Measurements from ENCODE around the gene VCL. TPM values are rescaled to one million over a fixed set of nuclear protein-coding genes. Genes with fewer than 3 reads are reported as not detected.
"Not testable (repeated sequence)": the region's sequence is repeated elsewhere in the genome, so short reads cannot be mapped to it uniquely, and the experiment has no call there.

The VCL gene
- total RNA-seq, 2 experiments from 2014 or later = 18.5 to 19.7 TPM

DNA sequence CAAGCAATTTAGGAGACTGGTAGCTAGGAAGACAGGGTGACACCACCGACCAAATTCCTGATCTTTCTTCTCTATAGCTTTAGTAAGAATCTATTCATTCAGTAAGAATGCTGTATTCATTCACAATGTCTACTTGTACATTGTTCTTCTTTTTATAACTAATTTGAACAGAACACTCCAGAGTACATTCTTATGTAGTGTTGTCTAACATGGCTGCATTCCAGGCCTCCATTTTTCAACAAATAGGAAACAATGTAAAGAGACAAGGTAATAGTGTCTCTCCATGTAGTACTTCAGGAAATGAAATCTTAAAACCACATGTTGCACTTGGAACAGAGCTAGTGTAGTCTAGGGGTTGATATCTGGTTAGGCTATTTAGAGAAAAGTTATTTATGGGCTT lies 1.8 kb downstream of the VCL start:
- intact Hi-C loops (cut with DNase I, micrococcal nuclease) = loop anchor here (2.0 to 10.0 kb wide), 4 partner anchors 42 to 585 kb away; no protein-coding TSS in a partner anchor
- no peaks in the 10 kb centered on the region for H3K9me3 ChIP-seq (ENCODE audit: control insufficient read depth in 1 of 2, insufficient read depth in 1 of 2, low read length in 2 of 2)
- no peak overlapping the region for H3K27ac ChIP-seq (ENCODE audit: low read depth in 1 of 2, low read length in 2 of 2)
- no peaks in the 10 kb centered on the region for H3K36me3 ChIP-seq (ENCODE audit: insufficient read depth, low read length)
- peak overlapping the region; percentile 83 for H3K27ac Mint-ChIP-seq
- ChIA-PET POLR2A (interaction anchor here (0.9 to 2.4 kb wide), 6 partner anchors 8 to 113 kb away, joined by 3 to 9 read pairs (median 4); no protein-coding TSS in a partner anchor), CTCF (interaction anchor here (0.6 to 1.4 kb wide), 4 partner anchors 9 to 929 kb away, joined by 3 to 5 read pairs (median 3); no protein-coding TSS in a partner anchor)
- DNase-seq = no peak
- H3K27me3 Mint-ChIP-seq = no peaks in the 10 kb centered on the region
- H3K9me3 Mint-ChIP-seq = no peaks in the 10 kb centered on the region
- H3K4me1 ChIP-seq (ENCODE audit: insufficient read depth, low read length) = peaks cover 44% of the 10 kb centered on the region
- TF ChIP-seq, protein P1, sequence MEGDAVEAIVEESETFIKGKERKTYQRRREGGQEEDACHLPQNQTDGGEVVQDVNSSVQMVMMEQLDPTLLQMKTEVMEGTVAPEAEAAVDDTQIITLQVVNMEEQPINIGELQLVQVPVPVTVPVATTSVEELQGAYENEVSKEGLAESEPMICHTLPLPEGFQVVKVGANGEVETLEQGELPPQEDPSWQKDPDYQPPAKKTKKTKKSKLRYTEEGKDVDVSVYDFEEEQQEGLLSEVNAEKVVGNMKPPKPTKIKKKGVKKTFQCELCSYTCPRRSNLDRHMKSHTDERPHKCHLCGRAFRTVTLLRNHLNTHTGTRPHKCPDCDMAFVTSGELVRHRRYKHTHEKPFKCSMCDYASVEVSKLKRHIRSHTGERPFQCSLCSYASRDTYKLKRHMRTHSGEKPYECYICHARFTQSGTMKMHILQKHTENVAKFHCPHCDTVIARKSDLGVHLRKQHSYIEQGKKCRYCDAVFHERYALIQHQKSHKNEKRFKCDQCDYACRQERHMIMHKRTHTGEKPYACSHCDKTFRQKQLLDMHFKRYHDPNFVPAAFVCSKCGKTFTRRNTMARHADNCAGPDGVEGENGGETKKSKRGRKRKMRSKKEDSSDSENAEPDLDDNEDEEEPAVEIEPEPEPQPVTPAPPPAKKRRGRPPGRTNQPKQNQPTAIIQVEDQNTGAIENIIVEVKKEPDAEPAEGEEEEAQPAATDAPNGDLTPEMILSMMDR (IDR thresholded peaks at IDR 0.05) = no peak
- peaks cover 68% of the 10 kb centered on the region for H3K4me1 Mint-ChIP-seq (ENCODE audit: low read depth)
- no peaks in the 10 kb centered on the region for H3K27me3 ChIP-seq (ENCODE audit: control insufficient read depth in 1 of 2, insufficient read depth in 2 of 2, low read length in 2 of 2)
- H3K4me3 Mint-ChIP-seq = peak overlapping the region; percentile 92
- H3K4me3 ChIP-seq (ENCODE audit: low read length) = peak overlapping the region; percentile 95
- H3K36me3 Mint-ChIP-seq (ENCODE audit: low read depth) = peaks cover 17% of the 10 kb centered on the region
- ATAC-seq (ENCODE audit: poor library complexity) = no peak

DNA sequence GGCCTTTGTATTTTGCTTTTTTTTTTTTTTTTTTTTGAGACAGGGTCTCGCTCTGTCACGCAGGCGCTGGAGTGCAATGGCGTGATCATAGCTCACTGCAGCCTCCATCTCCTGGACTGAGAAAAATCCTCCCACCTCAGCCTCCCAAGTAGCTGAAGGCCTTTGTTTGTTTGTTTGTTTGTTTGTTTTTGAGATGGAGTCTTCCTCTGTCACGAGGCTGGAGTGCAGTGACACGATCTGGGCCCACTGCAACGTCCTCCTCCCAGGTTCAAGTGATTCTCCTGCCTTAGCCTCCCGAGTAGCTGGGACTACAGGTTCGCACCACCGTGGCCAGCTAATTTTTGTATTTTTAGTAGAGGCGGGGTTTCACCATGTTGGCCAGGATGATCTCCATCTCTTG lies 2.3 kb downstream of the VCL start:
- H3K36me3 ChIP-seq (ENCODE audit: insufficient read depth, low read length); H3K27me3 Mint-ChIP-seq; H3K9me3 Mint-ChIP-seq; DNase-seq; ATAC-seq (ENCODE audit: poor library complexity); intact Hi-C loops (cut with DNase I, micrococcal nuclease); H3K9me3 ChIP-seq (ENCODE audit: control insufficient read depth in 1 of 2, insufficient read depth in 1 of 2, low read length in 2 of 2); H3K27me3 ChIP-seq (ENCODE audit: control insufficient read depth in 1 of 2, insufficient read depth in 2 of 2, low read length in 2 of 2); H3K27ac ChIP-seq (ENCODE audit: low read depth in 1 of 2, low read length in 2 of 2): not testable (repeated sequence)
- Mint-ChIP-seq H3K4me1 (ENCODE audit: low read depth) (peaks cover 67% of the 10 kb centered on the region), H3K27ac (peak overlapping the region; percentile 83), H3K4me3 (peak overlapping the region; percentile 25), H3K36me3 (ENCODE audit: low read depth) (peaks cover 17% of the 10 kb centered on the region)
- POLR2A ChIA-PET = interaction anchor here (0.6 to 2.4 kb wide), 6 partner anchors 8 to 44 kb away, joined by 3 to 9 read pairs (median 4); no protein-coding TSS in a partner anchor
- peak overlapping the region; percentile 95 for H3K4me3 ChIP-seq (ENCODE audit: low read length)
- CTCF ChIA-PET = interaction anchor here (0.6 to 1.4 kb wide), 5 partner anchors 9 to 930 kb away, joined by 3 to 5 read pairs (median 3); no protein-coding TSS in a partner anchor
- H3K4me1 ChIP-seq (ENCODE audit: insufficient read depth, low read length) = peaks cover 44% of the 10 kb centered on the region

DNA sequence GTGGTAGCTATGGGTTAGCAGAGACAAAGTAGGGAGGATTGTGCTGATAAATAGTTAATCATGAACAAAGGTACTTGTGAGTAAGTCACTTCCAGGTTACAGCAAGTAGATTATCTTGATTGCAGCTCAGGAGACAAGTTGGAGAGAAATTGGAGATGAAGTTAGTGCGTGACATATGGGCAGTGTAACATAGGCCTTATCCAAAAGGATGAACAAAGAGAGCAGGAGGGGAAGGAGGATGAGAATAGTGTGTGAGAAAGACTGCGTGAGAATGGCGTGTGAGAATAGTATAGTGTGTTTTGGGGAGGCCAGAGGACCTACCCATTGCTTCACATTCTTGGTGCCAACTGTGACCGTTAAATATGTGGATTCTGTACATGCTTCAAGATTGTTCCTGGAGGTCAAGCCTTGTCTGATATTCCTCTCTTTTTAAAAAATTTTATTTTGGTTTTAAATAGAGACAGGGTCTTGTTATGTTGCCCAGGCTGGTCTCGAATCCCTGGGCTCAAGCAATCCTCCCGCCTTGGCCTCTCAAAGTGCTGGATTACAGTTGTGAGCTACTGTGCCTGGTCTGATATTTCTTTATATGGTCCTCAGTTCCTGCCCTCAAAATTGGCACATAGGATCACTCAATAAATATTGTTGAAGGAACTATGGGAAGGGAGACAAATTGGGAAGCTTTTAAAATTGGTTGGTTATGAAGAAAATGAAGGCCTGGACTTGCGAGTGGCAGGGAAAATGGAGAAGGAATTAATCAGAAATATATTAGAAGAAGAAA lies 3.2 kb downstream of the VCL start:
- POLR2A ChIA-PET = interaction anchor here (0.6 to 2.4 kb wide), 3 partner anchors 9 to 16 kb away, joined by 4 to 9 read pairs (median 5); no protein-coding TSS in a partner anchor
- Mint-ChIP-seq H3K9me3 (no peaks in the 10 kb centered on the region), H3K4me1 (ENCODE audit: low read depth) (peaks cover 64% of the 10 kb centered on the region), H3K4me3 (peak overlapping the region; percentile 25), H3K27me3 (no peaks in the 10 kb centered on the region), H3K36me3 (ENCODE audit: low read depth) (peaks cover 17% of the 10 kb centered on the region), H3K27ac (no peak overlapping the region)
- CTCF ChIA-PET = no interaction called here
- H3K27me3 ChIP-seq (ENCODE audit: control insufficient read depth in 1 of 2, insufficient read depth in 2 of 2, low read length in 2 of 2) = no peaks in the 10 kb centered on the region
- H3K27ac ChIP-seq (ENCODE audit: low read depth in 1 of 2, low read length in 2 of 2) = no peak overlapping the region
- ATAC-seq (ENCODE audit: poor library complexity) = no peak
- intact Hi-C loops (cut with DNase I, micrococcal nuclease) = no loop called here
- H3K4me3 ChIP-seq (ENCODE audit: low read length) = no peak overlapping the region
- no peaks in the 10 kb centered on the region for H3K9me3 ChIP-seq (ENCODE audit: control insufficient read depth in 1 of 2, insufficient read depth in 1 of 2, low read length in 2 of 2)
- H3K36me3 ChIP-seq (ENCODE audit: insufficient read depth, low read length) = no peaks in the 10 kb centered on the region
- TF ChIP-seq, protein P1 (IDR thresholded peaks at IDR 0.05) = no peak
- no peak for DNase-seq
- peaks cover 44% of the 10 kb centered on the region for H3K4me1 ChIP-seq (ENCODE audit: insufficient read depth, low read length)

Measured in CD4-positive, alpha-beta T cell (primary cell).